H1 (cell line): ENCODE data around the gene BARHL2. TPM values are rescaled to one million over a fixed set of nuclear protein-coding genes. Genes with fewer than 3 reads are reported as not detected.
A peak's percentile ranks its signal among the peaks of the same experiment; 100 is the strongest.

Source experiments
- BACH1 ChIP-seq: IDR thresholded peaks from 2 replicates; pipeline ENCODE4 v1.6.1; 2012; ENCODE audit warnings: low read length, improper control_type of control experiment
- CBX8 ChIP-seq: fragments of 300-800, 300-1000 bp; sonication (generic); IDR thresholded peaks from 2 replicates; pipeline ENCODE4 v1.7.1; 2016; ENCODE audit warnings: low read depth, low read length, borderline replicate concordance
- CHD1 ChIP-seq: IDR thresholded peaks from 2 replicates; pipeline ENCODE4 v1.6.1; 2012; ENCODE audit warnings: low read depth, low read length, improper control_type of control experiment
- EGR1 ChIP-seq: IDR thresholded peaks from 2 replicates; pipeline ENCODE4 v1.6.1; 2011; ENCODE audit warnings: low read depth, low read length, borderline replicate concordance
- FOSL1 ChIP-seq: IDR thresholded peaks from 2 replicates; pipeline ENCODE4 v1.6.1; 2011; ENCODE audit warnings: mild to moderate bottlenecking, low read depth, low read length, moderate library complexity; ENCODE audit not compliant: insufficient read depth
- GABPA ChIP-seq: IDR thresholded peaks from 2 replicates; pipeline ENCODE4 v1.6.1; 2011; ENCODE audit warnings: mild to moderate bottlenecking, low read length, moderate library complexity, borderline replicate concordance; ENCODE audit not compliant: insufficient read depth
- GTF2F1 ChIP-seq: IDR thresholded peaks from 2 replicates; pipeline ENCODE4 v1.6.1; 2012; ENCODE audit warnings: low read depth, low read length, improper control_type of control experiment, borderline replicate concordance
- HDAC2 ChIP-seq, 2 experiments: fragments of 300-600 bp in 1 of 2; sonication (generic) in 1 of 2; IDR thresholded peaks; 2 replicates each; pipeline ENCODE4 v1.6.1; 2011 to 2012; ENCODE audit warnings: low read depth in 2 of 2, low read length in 2 of 2, mild to moderate bottlenecking in 2 of 2, moderate library complexity in 2 of 2, borderline replicate concordance in 1 of 2, inconsistent platforms in 1 of 2
- JUN ChIP-seq: IDR thresholded peaks from 2 replicates; pipeline ENCODE4 v1.6.1; 2011; ENCODE audit warnings: low read depth, mild to moderate bottlenecking, improper control_type of control experiment, low read length
- KDM5A ChIP-seq: fragments of 200-600 bp; IDR thresholded peaks from 2 replicates; pipeline ENCODE4 v1.7.1; 2012; ENCODE audit warnings: mild to moderate bottlenecking, low read length, inconsistent platforms, mixed read lengths
- MAFK ChIP-seq: IDR thresholded peaks from 2 replicates; pipeline ENCODE4 v1.6.1; 2012; ENCODE audit warnings: low read depth, mild to moderate bottlenecking, improper control_type of control experiment, low read length
- NANOG ChIP-seq: IDR thresholded peaks from 2 replicates; pipeline ENCODE4 v1.6.1; 2011; ENCODE audit warnings: low read length, low read depth, mild to moderate bottlenecking, inconsistent platforms; ENCODE audit not compliant: insufficient read depth, poor library complexity, severe bottlenecking
- NRF1 ChIP-seq: IDR thresholded peaks from 2 replicates; pipeline ENCODE4 v1.6.1; 2011; ENCODE audit warnings: mild to moderate bottlenecking, low read depth, low read length, improper control_type of control experiment
- PHF8 ChIP-seq: fragments of 200-600 bp; sonication (generic); conservative IDR thresholded peaks from 2 replicates; pipeline ENCODE4 v1.7.1; 2012; ENCODE audit warnings: low read depth, mild to moderate bottlenecking, inconsistent platforms, low read length, moderate library complexity
- POLR2AphosphoS5 ChIP-seq: IDR thresholded peaks from 2 replicates; pipeline ENCODE4 v1.6.1; 2011; ENCODE audit warnings: low read depth, low read length
- RAD21 ChIP-seq, 2 experiments: IDR thresholded peaks in 1 of 2; conservative IDR thresholded peaks in 1 of 2; 2 replicates each; pipeline ENCODE4 v1.6.1; 2011; ENCODE audit warnings: low read depth in 2 of 2, low read length in 2 of 2, improper control_type of control experiment in 1 of 2, inconsistent platforms in 1 of 2, mild to moderate bottlenecking in 1 of 2, moderate library complexity in 1 of 2
- RBBP5 ChIP-seq: IDR thresholded peaks from 2 replicates; pipeline ENCODE4 v1.7.1; 2012; ENCODE audit warnings: low read depth, mild to moderate bottlenecking, inconsistent platforms, low read length, moderate library complexity, borderline replicate concordance
- RFX5 ChIP-seq: IDR thresholded peaks from 2 replicates; pipeline ENCODE4 v1.6.1; 2011; ENCODE audit warnings: low read depth, low read length, improper control_type of control experiment, borderline replicate concordance
- SIRT6 ChIP-seq: IDR thresholded peaks from one replicate; pipeline ENCODE4 v1.7.1; 2012; ENCODE audit warnings: low read length, inconsistent platforms
- SIX5 ChIP-seq: IDR thresholded peaks from 2 replicates; pipeline ENCODE4 v1.6.1; 2011; ENCODE audit warnings: mild to moderate bottlenecking, low read depth, low read length
- SRF ChIP-seq: IDR thresholded peaks from 2 replicates; pipeline ENCODE4 v1.6.1; 2011; ENCODE audit warnings: mild to moderate bottlenecking, low read depth, low read length, moderate library complexity
- TAF1 ChIP-seq: IDR thresholded peaks from 2 replicates; pipeline ENCODE4 v1.6.1; 2011; ENCODE audit warnings: mild to moderate bottlenecking, low read depth, low read length
- TAF7 ChIP-seq: optimal IDR thresholded peaks from 2 replicates; pipeline ENCODE3; 2011; ENCODE audit warnings: low read depth, mild to moderate bottlenecking, inconsistent platforms, low read length, moderate library complexity, borderline replicate concordance
- TCF12 ChIP-seq: IDR thresholded peaks from 2 replicates; pipeline ENCODE4 v1.6.1; 2011; ENCODE audit warnings: low read depth, mild to moderate bottlenecking, low read length
- USF2 ChIP-seq: IDR thresholded peaks from 2 replicates; pipeline ENCODE4 v1.6.1; 2011; ENCODE audit warnings: low read length, improper control_type of control experiment
- polyA plus RNA-seq, 7 experiments: library from polyadenylated mRNA; depleted of rRNA in 3 of 7; stranded (reverse) in 5 of 7; unstranded in 2 of 7; fragments of >200 nt in 5 of 7; fragments of 200-250 nt in 2 of 7; gene quantifications; 1 replicate in 5 of 7; 2 replicates in 1 of 7; 4 replicates in 1 of 7; pipeline versions ENCODE4 v1.2.1 to v1.2.3, GENCODE V29; 2011 to 2013; ENCODE audit warnings: missing spikeins in 2 of 7, mixed read lengths in 2 of 7
- total RNA-seq: library from RNA; stranded (reverse); fragmentation: NEBNext Ultra II Directional; extraction: Animal tissue kit (Norgen Biotek cat#: 25700); gene quantifications from 2 replicates; pipeline ENCODE4 v1.2.1, GENCODE V29; 2021

Gene BARHL2
- total and polyA plus RNA-seq, 2 of the 8 experiments (the other 6 are each of a cell fraction or from before 2014, with no cell fraction given), result 0.15 TPM; not detected in 1

- no peak for TF ChIP-seq MAFK
- no peak for TF ChIP-seq KDM5A
- no peak for TF ChIP-seq FOSL1
- no peak for TF ChIP-seq SIX5
- TF ChIP-seq JUN, result no peak
- TF ChIP-seq HDAC2 (IDR thresholded peaks at IDR 0.05; ENCODE audit: borderline replicate concordance in 1 of 2, low read depth in 2 of 2, low read length in 2 of 2), result no peak
- TF ChIP-seq EGR1, result peak; percentile 43; the same call in 1 of the 2 replicates
- no peak for TF ChIP-seq RFX5
- TF ChIP-seq BACH1, result no peak
- TF ChIP-seq SRF, result no peak
- TF ChIP-seq GTF2F1, result no peak
- peak; percentile 52; the same call in 1 of the 2 replicates for TF ChIP-seq TCF12
- TF ChIP-seq CBX8, result no peak
- peak; percentile 77 to 84 for TF ChIP-seq RAD21 (IDR thresholded peaks at IDR 0.05 in 1 of 2, conservative IDR thresholded peaks at IDR 0.05 in 1 of 2; ENCODE audit: low read depth in 2 of 2, low read length in 2 of 2)
- no peak for TF ChIP-seq TAF7
- TF ChIP-seq POLR2AphosphoS5, result no peak
- no peak for TF ChIP-seq PHF8
- TF ChIP-seq GABPA, result no peak
- no peak for TF ChIP-seq NRF1
- TF ChIP-seq SIRT6, result no peak
- no peak for TF ChIP-seq NANOG
- TF ChIP-seq RBBP5, result no peak
- no peak; the same call in 1 of the 2 replicates for TF ChIP-seq USF2
- no peak for TF ChIP-seq CHD1
- TF ChIP-seq TAF1, result no peak
Measured at GRCh38 chr1:90723590-90724108, 6.5 kb upstream of the BARHL2 start (continued).
